GM12864 (cell line): ENCODE results near the gene PDIA2.

Experiments used
- DNase-seq: peaks from one replicate; pipeline ENCODE4 v3.0.0-alpha.2; 2011; ENCODE audit warnings: low read depth
- H3K4me3 ChIP-seq: 2 replicates; pipeline ENCODE4 v1.5.1; 2011; ENCODE audit warnings: mild to moderate bottlenecking, low read depth, low read length, control low read depth
- TF ChIP-seq, protein P1 (sequence below): IDR thresholded peaks from 2 replicates; pipeline ENCODE4 v1.5.1; 2011; ENCODE audit warnings: low read depth, mild to moderate bottlenecking, moderate library complexity, low read length, control low read depth, inconsistent platforms; ENCODE audit errors: missing control alignments

The PDIA2 gene

DNA sequence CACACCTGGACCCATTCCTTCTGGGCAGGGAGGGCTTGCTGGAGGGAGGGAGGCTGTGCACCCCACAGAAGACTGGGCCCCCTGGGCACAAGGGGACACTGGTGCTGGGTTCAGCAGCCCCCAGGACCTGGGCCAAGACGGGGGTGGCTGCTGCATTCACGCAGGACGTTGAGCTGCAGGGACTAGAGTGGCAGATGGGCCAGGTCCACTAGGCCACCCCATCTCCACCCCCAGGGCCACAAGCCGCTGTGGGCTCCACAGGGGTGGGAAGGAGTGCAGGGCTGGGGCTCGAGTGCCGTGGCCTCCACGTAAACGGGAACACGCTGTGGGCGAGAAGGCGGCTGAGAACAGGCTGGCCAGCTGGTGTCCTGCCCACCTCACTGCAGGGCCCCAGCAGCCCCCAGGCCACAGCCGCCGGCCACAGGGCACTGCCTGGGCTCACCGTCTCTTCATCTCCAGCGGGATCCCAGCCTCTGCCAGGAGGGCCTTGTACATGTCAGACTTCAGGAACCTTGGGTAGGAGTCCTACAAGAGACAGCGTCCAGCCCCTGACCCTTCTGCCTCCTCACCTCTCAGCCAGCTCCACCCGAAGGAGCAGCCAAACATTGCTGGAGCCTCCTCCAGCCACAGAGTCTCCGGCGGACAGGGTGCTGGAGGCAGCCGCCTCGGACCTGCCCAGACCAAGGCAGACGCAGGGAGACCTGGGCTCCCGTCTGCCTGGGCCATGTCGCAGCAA lies 13.7 kb upstream of the PDIA2 start:
- DNase-seq: no peak
- TF ChIP-seq, protein P1, sequence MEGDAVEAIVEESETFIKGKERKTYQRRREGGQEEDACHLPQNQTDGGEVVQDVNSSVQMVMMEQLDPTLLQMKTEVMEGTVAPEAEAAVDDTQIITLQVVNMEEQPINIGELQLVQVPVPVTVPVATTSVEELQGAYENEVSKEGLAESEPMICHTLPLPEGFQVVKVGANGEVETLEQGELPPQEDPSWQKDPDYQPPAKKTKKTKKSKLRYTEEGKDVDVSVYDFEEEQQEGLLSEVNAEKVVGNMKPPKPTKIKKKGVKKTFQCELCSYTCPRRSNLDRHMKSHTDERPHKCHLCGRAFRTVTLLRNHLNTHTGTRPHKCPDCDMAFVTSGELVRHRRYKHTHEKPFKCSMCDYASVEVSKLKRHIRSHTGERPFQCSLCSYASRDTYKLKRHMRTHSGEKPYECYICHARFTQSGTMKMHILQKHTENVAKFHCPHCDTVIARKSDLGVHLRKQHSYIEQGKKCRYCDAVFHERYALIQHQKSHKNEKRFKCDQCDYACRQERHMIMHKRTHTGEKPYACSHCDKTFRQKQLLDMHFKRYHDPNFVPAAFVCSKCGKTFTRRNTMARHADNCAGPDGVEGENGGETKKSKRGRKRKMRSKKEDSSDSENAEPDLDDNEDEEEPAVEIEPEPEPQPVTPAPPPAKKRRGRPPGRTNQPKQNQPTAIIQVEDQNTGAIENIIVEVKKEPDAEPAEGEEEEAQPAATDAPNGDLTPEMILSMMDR: no peak
- no peak overlapping the region for H3K4me3 ChIP-seq

DNA sequence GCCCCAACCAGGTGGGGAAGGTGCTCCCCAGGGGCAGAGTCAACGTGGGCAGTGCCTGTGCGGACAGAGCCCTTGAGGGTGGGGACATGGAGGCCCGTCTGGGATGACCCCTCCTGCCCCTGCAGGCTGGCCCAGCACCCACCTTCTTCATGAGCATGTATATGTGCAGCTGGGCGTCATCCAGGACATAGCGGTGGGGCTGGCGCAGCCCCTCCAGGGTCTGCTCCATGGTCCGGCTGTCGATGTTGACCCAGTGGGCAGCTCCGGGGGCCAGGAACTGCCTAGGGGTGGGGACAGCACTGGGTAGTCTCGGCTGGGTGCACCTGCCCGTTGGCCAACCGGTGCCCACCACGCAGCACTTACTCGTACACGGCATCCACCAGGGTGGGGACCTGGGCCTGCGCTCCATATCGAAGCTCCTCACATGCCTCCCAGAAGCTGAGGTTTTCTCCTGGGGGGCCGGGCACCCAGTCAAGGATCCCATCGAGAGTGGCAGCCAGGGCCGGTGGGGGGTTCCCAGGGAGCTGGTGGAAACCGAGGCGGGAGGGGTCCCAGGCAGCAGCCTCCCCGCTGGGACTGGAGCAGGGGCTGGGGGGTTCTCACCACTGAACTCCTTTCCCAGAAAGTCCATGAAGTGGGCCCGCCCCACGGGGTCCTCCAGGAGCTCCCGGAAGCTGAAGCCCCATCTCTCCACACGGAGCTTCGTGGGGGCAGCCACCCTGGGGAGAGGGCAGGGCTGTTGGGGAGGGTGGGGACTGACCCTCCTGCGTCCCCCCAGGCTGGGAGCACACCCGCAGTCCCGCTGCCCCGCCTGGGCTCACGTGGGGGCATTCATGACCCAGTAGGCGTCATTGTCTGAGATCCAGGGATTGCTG lies 12.3 kb upstream of the PDIA2 start:
- TF ChIP-seq, protein P1: no peak
- H3K4me3 ChIP-seq: no peak overlapping the region
- DNase-seq: no peak

DNA sequence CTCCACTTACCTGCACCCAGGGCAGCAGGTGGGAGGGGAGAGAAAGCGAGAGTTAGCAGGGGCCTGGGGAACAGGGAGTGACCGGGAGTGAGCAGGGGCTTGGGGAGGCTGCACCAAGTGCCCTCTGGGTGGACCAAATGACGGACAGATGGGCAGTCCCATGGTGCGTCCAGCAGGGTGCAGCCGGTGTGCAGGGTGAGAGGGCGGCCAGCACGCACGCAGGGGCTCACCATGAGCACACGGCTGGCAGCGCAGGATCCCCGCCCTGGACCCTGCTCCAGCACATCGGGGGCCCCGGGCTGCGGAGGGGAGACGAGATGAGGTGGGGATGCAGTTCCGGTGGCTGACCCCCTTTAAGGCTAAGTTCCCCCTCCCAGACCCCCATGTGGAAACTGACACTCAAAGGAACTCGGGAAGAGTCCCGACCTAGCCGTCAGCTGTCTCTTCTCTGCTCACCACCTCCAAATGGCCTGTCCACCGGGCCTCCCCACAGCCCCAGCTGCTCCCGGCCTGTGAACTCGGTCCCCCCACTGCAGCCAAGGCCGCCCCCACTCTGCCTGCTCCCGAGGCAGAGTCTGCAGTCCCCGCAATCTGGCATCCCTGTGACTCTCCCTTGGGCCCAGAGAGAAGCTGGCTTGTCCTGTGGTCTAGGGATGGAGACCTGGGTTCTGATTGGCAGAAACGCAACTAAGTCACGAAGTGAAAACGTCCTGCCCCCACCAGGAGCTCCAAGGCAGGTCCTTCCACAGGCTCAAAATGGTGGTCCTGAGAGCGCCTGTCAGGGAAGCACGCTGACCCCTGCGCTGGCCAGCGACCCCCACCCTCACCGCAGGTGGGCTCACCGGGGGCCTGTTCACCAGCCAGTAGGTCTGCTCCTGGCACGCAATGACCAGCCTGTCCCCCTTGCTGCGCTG lies 10.1 kb upstream of the PDIA2 start:
- no peak overlapping the region for H3K4me3 ChIP-seq
- no peak for DNase-seq
- TF ChIP-seq, protein P1: no peak

DNA sequence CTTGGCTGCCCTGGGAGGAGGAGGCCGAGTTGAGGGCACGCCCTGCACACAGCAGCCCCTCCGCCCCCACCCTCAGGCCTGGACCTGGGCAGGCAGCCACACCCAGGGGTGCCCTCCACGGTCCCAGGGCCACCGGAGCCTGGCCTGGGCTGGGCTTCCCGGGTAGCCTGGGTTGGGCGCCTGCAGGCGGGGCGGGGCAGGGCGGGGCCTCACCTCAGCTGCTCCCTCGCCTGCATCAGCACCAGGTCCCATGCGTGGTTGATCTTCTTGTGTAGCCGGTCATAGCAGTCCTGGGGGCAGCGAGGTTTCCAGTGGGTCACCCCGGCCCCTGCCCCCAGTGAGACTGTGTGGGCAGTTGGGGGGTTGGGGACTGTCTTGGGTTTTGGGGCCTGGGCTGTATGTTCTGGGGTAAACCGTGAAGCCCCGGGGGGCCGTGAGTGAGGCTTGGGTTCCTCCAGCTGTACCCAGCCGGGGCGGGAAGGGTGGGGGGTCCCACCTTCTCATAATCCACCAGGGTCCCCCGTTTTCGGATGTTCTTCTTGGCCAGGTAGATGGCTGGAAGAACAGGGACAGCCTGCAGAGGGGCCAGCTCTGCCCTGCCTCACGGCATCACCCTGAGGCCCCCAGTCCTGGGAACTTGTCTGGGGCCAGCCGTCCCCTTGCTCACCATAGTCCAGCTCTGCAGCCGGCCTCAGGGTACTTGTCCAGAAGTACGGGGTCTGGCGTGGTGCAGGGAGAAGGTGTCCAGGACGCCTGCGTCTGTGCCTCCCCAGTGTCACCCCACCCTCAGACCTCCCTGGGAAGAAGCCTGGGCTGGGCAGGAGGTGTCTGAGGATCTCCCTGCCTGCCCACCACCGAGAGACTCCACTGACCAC lies 9.2 kb upstream of the PDIA2 start:
- TF ChIP-seq, protein P1: no peak
- H3K4me3 ChIP-seq: no peak overlapping the region
- DNase-seq: no peak

DNA sequence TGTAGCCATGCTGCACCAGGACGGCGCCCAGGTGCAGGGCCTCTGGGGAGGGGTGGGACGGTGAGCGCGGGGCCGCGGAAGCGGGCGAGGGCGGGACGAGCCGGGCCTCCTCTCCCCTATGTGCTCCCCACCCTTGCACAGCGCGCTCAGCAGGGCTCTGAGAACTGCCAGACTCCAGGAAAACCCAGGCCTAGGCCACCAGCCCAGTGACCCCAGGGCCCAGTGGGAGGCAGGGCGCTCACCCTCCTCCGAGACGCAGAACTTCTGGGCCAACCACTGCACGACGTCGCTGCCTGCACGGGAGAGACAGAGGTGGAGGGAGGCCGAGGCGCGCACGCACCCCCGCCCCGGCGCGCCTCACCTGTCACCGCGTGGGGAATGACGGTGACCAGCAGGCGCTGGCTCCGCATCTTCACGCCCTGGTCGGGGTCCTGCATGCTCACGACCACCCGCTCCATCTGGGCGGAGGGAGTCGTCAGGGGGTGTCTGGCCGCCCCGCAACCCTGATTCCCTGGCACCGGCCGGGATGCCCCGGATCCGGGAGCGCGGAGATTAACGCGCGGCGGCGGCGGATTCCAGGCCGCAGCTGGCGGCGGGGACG lies 7.8 kb upstream of the PDIA2 start:
- DNase-seq: no peak
- no peak overlapping the region for H3K4me3 ChIP-seq
- TF ChIP-seq, protein P1: no peak
